K562 (cell line): ENCODE data around the gene EFCC1. TPM values are rescaled to one million over a fixed set of nuclear protein-coding genes. Genes with fewer than 3 reads are reported as not detected.
A peak's percentile ranks its signal among the peaks of the same experiment; 100 is the strongest.

Experiments
- CCNT2 ChIP-seq: IDR thresholded peaks from 2 replicates; pipeline ENCODE4 v1.6.1; 2011; ENCODE audit warnings: borderline replicate concordance, low read depth, mild to moderate bottlenecking, moderate library complexity, mixed read lengths, low read length; ENCODE audit not compliant: insufficient read length; ENCODE audit errors: extremely low read depth
- FOSL1 ChIP-seq: fragments of 200-800 bp; sonication (Bioruptor generic); conservative IDR thresholded peaks from 2 replicates; pipeline ENCODE4 v1.6.1; 2016; ENCODE audit warnings: missing genetic modification characterization, missing compliant biosample characterization
- KDM1A ChIP-seq, 2 experiments: fragments of 450-650 bp; IDR thresholded peaks; 2 replicates each; pipeline ENCODE4 v1.6.1; 2016; ENCODE audit warnings: mild to moderate bottlenecking in 2 of 2
- MXI1 ChIP-seq: IDR thresholded peaks from 2 replicates; pipeline ENCODE4 v1.6.1; 2011; ENCODE audit warnings: low read depth, mild to moderate bottlenecking, improper control_type of control experiment, low read length
- POLR2AphosphoS5 ChIP-seq: IDR thresholded peaks from 2 replicates; pipeline ENCODE4 v1.6.1; 2011; ENCODE audit warnings: mild to moderate bottlenecking, low read depth, low read length, moderate library complexity; ENCODE audit not compliant: control insufficient read depth, insufficient read depth
- RBM14 ChIP-seq: fragments of 200-400 bp; formaldehyde crosslinking; IDR thresholded peaks from 2 replicates; pipeline ENCODE4 v1.6.1; 2018; ENCODE audit warnings: low read depth, mild to moderate bottlenecking, low read length, moderate library complexity, borderline replicate concordance; ENCODE audit not compliant: insufficient read depth
- SRSF7 ChIP-seq: fragments of 200-400 bp; formaldehyde crosslinking; optimal IDR thresholded peaks from 2 replicates; pipeline ENCODE3; 2017; ENCODE audit warnings: mild to moderate bottlenecking, low read depth, low read length
- ZNF124 ChIP-seq: sonication (generic); formaldehyde crosslinking; IDR thresholded peaks from 2 replicates; pipeline ENCODE4 v1.8.1; 2022; ENCODE audit warnings: missing genetic modification reagents
- polyA plus RNA-seq, 8 experiments: library from polyadenylated mRNA; depleted of rRNA in 4 of 8; stranded (reverse) in 5 of 8; unstranded in 3 of 8; fragments of >200 nt; fragmentation: Nextera tagmentation in 2 of 8; fragmentation: Illumina TruSeq in 1 of 8; extraction: Ambion mirVana in 2 of 8; extraction: Trizol in 1 of 8; gene quantifications; 2 replicates each; pipeline versions ENCODE4 v1.2.1 to v1.2.3, GENCODE V29; 2011 to 2014; ENCODE audit warnings: inconsistent platforms in 1 of 8, missing spikeins in 1 of 8
- total RNA-seq, 7 experiments: library from RNA; depleted of rRNA in 6 of 7; stranded (reverse); fragments of >200 nt in 6 of 7; fragmentation: Illumina TruSeq in 2 of 7; extraction: Trizol in 2 of 7; gene quantifications; 2 replicates each; pipeline versions ENCODE4 v1.2.1 to v1.2.3, GENCODE V29; 2011 to 2021; ENCODE audit warnings: low replicate concordance in 1 of 7
- TF ChIP-seq, protein P1 (sequence below), 2 experiments: fragments of 450-650 bp in 1 of 2; sonication (generic) in 1 of 2; formaldehyde crosslinking in 1 of 2; IDR thresholded peaks; 2 replicates each; pipeline versions ENCODE4 v1.7.1 to v1.9.0; 2016 to 2022; ENCODE audit warnings: inconsistent platforms in 1 of 2, mild to moderate bottlenecking in 1 of 2, missing genetic modification reagents in 1 of 2
- TF ChIP-seq, protein P2 (sequence below), 2 experiments: fragments of 450-650 bp; conservative IDR thresholded peaks; 2 replicates each; pipeline ENCODE4 v1.6.1; 2017; ENCODE audit warnings: mild to moderate bottlenecking in 2 of 2, moderate library complexity in 2 of 2
- TF ChIP-seq, protein P3 (sequence below): fragments of 450-650 bp; conservative IDR thresholded peaks from 2 replicates; pipeline ENCODE4 v1.6.1; 2016; ENCODE audit warnings: missing genetic modification characterization, low read depth, mild to moderate bottlenecking, missing compliant biosample characterization, moderate library complexity

The EFCC1 gene
- total and polyA plus RNA-seq, 9 of the 15 experiments (the other 6 are each of a cell fraction or from before 2014, with no cell fraction given): not detected

DNA sequence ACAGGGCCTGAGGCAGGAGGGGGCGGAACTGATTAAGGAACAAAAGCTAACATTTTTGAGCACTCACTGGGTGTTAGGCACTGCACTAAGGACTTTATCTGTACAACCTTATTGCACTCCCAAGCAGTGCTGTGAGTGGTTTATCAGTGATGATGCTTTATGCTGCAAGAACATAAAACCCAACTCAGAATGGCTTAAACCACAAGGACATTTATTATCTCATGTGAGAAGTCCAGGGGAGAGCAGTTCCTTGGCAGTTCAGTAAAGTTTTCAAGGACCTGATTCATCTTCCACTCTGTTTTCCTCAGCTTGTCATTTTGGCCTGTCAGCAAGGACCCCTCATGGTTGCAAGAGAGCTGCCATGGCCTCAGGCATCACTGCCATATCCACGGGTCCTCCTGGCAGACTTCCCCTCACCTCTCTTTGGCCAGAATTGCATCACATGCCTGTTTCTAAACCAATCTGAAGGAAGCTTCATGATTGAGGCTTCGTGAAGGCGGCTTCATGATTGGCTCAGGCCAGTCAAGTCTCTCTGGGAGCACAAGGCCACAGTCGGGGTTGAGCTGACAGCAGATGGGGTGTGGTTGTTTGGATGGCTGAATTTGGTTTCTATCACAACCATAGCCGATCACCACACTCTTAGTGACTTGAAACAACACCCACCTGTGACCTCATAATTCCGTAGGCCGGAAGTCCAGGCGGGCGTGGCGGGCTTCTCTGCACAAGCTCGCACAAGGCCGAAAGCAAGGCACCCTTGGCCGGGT is 15.8 kb downstream of the EFCC1 start (continued):
- TF ChIP-seq, protein P1, sequence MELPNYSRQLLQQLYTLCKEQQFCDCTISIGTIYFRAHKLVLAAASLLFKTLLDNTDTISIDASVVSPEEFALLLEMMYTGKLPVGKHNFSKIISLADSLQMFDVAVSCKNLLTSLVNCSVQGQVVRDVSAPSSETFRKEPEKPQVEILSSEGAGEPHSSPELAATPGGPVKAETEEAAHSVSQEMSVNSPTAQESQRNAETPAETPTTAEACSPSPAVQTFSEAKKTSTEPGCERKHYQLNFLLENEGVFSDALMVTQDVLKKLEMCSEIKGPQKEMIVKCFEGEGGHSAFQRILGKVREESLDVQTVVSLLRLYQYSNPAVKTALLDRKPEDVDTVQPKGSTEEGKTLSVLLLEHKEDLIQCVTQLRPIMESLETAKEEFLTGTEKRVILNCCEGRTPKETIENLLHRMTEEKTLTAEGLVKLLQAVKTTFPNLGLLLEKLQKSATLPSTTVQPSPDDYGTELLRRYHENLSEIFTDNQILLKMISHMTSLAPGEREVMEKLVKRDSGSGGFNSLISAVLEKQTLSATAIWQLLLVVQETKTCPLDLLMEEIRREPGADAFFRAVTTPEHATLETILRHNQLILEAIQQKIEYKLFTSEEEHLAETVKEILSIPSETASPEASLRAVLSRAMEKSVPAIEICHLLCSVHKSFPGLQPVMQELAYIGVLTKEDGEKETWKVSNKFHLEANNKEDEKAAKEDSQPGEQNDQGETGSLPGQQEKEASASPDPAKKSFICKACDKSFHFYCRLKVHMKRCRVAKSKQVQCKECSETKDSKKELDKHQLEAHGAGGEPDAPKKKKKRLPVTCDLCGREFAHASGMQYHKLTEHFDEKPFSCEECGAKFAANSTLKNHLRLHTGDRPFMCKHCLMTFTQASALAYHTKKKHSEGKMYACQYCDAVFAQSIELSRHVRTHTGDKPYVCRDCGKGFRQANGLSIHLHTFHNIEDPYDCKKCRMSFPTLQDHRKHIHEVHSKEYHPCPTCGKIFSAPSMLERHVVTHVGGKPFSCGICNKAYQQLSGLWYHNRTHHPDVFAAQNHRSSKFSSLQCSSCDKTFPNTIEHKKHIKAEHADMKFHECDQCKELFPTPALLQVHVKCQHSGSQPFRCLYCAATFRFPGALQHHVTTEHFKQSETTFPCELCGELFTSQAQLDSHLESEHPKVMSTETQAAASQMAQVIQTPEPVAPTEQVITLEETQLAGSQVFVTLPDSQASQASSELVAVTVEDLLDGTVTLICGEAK (IDR thresholded peaks at IDR 0.05): 0 out of 2 replicates have a peak, but pooled peaks have one; percentile 15
- TF ChIP-seq, protein P1 (CRISPR knock-in tag; IDR thresholded peaks at IDR 0.05): no peak
- TF ChIP-seq, protein P2, sequence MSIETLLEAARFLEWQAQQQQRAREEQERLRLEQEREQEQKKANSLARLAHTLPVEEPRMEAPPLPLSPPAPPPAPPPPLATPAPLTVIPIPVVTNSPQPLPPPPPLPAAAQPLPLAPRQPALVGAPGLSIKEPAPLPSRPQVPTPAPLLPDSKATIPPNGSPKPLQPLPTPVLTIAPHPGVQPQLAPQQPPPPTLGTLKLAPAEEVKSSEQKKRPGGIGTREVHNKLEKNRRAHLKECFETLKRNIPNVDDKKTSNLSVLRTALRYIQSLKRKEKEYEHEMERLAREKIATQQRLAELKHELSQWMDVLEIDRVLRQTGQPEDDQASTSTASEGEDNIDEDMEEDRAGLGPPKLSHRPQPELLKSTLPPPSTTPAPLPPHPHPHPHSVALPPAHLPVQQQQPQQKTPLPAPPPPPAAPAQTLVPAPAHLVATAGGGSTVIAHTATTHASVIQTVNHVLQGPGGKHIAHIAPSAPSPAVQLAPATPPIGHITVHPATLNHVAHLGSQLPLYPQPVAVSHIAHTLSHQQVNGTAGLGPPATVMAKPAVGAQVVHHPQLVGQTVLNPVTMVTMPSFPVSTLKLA (conservative IDR thresholded peaks at IDR 0.05): 0 out of 4 replicates have a peak, but pooled peaks of 1 of the 2 experiments have one; percentile 37
- TF ChIP-seq, protein P3, sequence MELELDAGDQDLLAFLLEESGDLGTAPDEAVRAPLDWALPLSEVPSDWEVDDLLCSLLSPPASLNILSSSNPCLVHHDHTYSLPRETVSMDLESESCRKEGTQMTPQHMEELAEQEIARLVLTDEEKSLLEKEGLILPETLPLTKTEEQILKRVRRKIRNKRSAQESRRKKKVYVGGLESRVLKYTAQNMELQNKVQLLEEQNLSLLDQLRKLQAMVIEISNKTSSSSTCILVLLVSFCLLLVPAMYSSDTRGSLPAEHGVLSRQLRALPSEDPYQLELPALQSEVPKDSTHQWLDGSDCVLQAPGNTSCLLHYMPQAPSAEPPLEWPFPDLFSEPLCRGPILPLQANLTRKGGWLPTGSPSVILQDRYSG (tag): no peak
- TF ChIP-seq SRSF7 (no peak), ZNF124 (CRISPR knock-in tag) (no peak), CCNT2 (peak; percentile 60), POLR2AphosphoS5 (peak; percentile 75), FOSL1 (tag) (0 out of 2 replicates have a peak, but pooled peaks have one; percentile 22), MXI1 (no peak), KDM1A (IDR thresholded peaks at IDR 0.05) (peak; percentile 98), RBM14 (no peak)
